H9 (cell line): ENCODE measurements around the gene MTA1. TPM values are rescaled to one million over a fixed set of nuclear protein-coding genes. Genes with fewer than 3 reads are reported as not detected.

Experiments used
- DNase-seq: peaks from one replicate; pipeline ENCODE4 v3.0.0-alpha.2; 2017
- H2AFZ ChIP-seq: one replicate; pipeline ENCODE4 v1.6.1; 2013; ENCODE audit warnings: mild to moderate bottlenecking, low read length, control low read depth, moderate library complexity
- H2AK5ac ChIP-seq: 2 replicates; pipeline ENCODE4 v1.6.1; 2013; ENCODE audit warnings: low read length, control low read depth, mixed read lengths; ENCODE audit not compliant: insufficient read length
- H2BK120ac ChIP-seq: one replicate; pipeline ENCODE4 v1.6.1; 2013; ENCODE audit warnings: low read depth, mild to moderate bottlenecking, low read length, control low read depth, inconsistent platforms; ENCODE audit not compliant: poor library complexity, severe bottlenecking
- H2BK12ac ChIP-seq: 2 replicates; pipeline ENCODE4 v1.6.1; 2013; ENCODE audit warnings: low read length, control low read depth, mixed read lengths, low read depth; ENCODE audit not compliant: insufficient read length
- H2BK15ac ChIP-seq: 2 replicates; pipeline ENCODE4 v1.6.1; 2013; ENCODE audit warnings: low read depth, low read length, control low read depth
- H2BK20ac ChIP-seq: one replicate; pipeline ENCODE4 v1.6.1; 2013; ENCODE audit warnings: low read depth, mild to moderate bottlenecking, low read length, control low read depth, inconsistent platforms; ENCODE audit not compliant: poor library complexity, severe bottlenecking
- H2BK5ac ChIP-seq: 2 replicates; pipeline ENCODE4 v1.6.1; 2013; ENCODE audit warnings: low read length, control low read depth, mixed read lengths; ENCODE audit not compliant: insufficient read length
- H3K14ac ChIP-seq: 2 replicates; pipeline ENCODE4 v1.6.1; 2013; ENCODE audit warnings: low read length, control low read depth; ENCODE audit not compliant: insufficient read depth
- H3K18ac ChIP-seq: 2 replicates; pipeline ENCODE4 v1.6.1; 2013; ENCODE audit warnings: low read depth, mild to moderate bottlenecking, mixed read lengths, low read length, control low read depth; ENCODE audit not compliant: insufficient read length
- H3K23ac ChIP-seq: 2 replicates; pipeline ENCODE4 v1.6.1; 2013; ENCODE audit warnings: low read length, control low read depth, mixed read lengths, low read depth; ENCODE audit not compliant: insufficient read length
- H3K23me2 ChIP-seq: 2 replicates; pipeline ENCODE4 v1.6.1; 2013; ENCODE audit warnings: low read depth, mild to moderate bottlenecking, mixed read lengths, low read length, control low read depth; ENCODE audit not compliant: insufficient read length, poor library complexity, severe bottlenecking
- H3K27ac ChIP-seq: 2 replicates; pipeline ENCODE4 v1.5.1; 2013; ENCODE audit warnings: low read length, control low read depth, mixed read lengths, low read depth; ENCODE audit not compliant: insufficient read length
- H3K27me3 ChIP-seq: 2 replicates; pipeline ENCODE4 v1.6.1; 2013; ENCODE audit warnings: low read length, control low read depth, inconsistent platforms; ENCODE audit not compliant: insufficient read depth
- H3K4ac ChIP-seq: 2 replicates; pipeline ENCODE4 v1.6.1; 2013; ENCODE audit warnings: low read depth, mild to moderate bottlenecking, control low read depth, inconsistent platforms, low read length, moderate library complexity
- H3K4me1 ChIP-seq: 2 replicates; pipeline ENCODE4 v1.6.1; 2013; ENCODE audit warnings: low read length, control low read depth, inconsistent platforms; ENCODE audit not compliant: insufficient read depth
- H3K4me2 ChIP-seq: 2 replicates; pipeline ENCODE4 v1.6.1; 2013; ENCODE audit warnings: low read length, control low read depth, mixed read lengths; ENCODE audit not compliant: insufficient read length, insufficient read depth
- H3K56ac ChIP-seq: 2 replicates; pipeline ENCODE4 v1.6.1; 2013; ENCODE audit warnings: low read depth, mild to moderate bottlenecking, mixed read lengths, low read length, control low read depth; ENCODE audit not compliant: insufficient read length
- H3K79me1 ChIP-seq: 2 replicates; pipeline ENCODE4 v1.6.1; 2013; ENCODE audit warnings: low read depth, mild to moderate bottlenecking, moderate library complexity, low read length, control low read depth, inconsistent platforms; ENCODE audit not compliant: insufficient read depth, poor library complexity, severe bottlenecking
- H3K79me2 ChIP-seq: 2 replicates; pipeline ENCODE4 v1.6.1; 2013; ENCODE audit warnings: low read length, control low read depth, inconsistent platforms; ENCODE audit not compliant: insufficient read depth
- H3K9ac ChIP-seq: 2 replicates; pipeline ENCODE4 v1.6.1; 2013; ENCODE audit warnings: low read length, control low read depth, mixed read lengths; ENCODE audit not compliant: insufficient read length; ENCODE audit errors: extremely low read depth
- H3K9me3 ChIP-seq: one replicate; pipeline ENCODE4 v1.6.1; 2013; ENCODE audit warnings: low read depth, low read length, inconsistent platforms; ENCODE audit not compliant: control insufficient read depth
- H3T11ph ChIP-seq: one replicate; pipeline ENCODE4 v1.6.1; 2013; ENCODE audit warnings: mild to moderate bottlenecking, low read length, control low read depth, inconsistent platforms
- H4K20me1 ChIP-seq: one replicate; pipeline ENCODE4 v1.6.1; 2013; ENCODE audit not compliant: control insufficient read depth, insufficient read length, insufficient read depth
- H4K5ac ChIP-seq: 2 replicates; pipeline ENCODE4 v1.6.1; 2013; ENCODE audit warnings: low read depth, mild to moderate bottlenecking, mixed read lengths, low read length, control low read depth; ENCODE audit not compliant: insufficient read length
- H4K8ac ChIP-seq: replicated peaks from 2 replicates; pipeline ENCODE4 v1.6.1; 2013; ENCODE audit warnings: low read length, control low read depth, mixed read lengths, low read depth; ENCODE audit not compliant: insufficient read length
- H4K91ac ChIP-seq: 2 replicates; pipeline ENCODE4 v1.6.1; 2013; ENCODE audit warnings: low read depth, mild to moderate bottlenecking, moderate library complexity, mixed read lengths, low read length, control low read depth; ENCODE audit not compliant: insufficient read length
- H3K27ac Mint-ChIP-seq, 3 experiments: 2 replicates in 2 of 3; 3 replicates in 1 of 3; pipeline ENCODE4 v1.8.0; 2020 to 2021; ENCODE audit warnings: mixed read lengths in 3 of 3, mild to moderate bottlenecking in 1 of 3, moderate library complexity in 1 of 3
- H3K27me3 Mint-ChIP-seq: 2 replicates; pipeline ENCODE4 v1.8.0; 2021; ENCODE audit warnings: low read depth, mild to moderate bottlenecking, moderate library complexity, mixed read lengths
- H3K36me3 Mint-ChIP-seq, 3 experiments: 2 replicates in 2 of 3; 3 replicates in 1 of 3; pipeline ENCODE4 v1.8.0; 2020 to 2021; ENCODE audit warnings: low read depth in 3 of 3, mixed read lengths in 3 of 3; ENCODE audit not compliant: insufficient read depth in 1 of 3
- H3K4me1 Mint-ChIP-seq, 2 experiments: 2 replicates each; pipeline ENCODE4 v1.8.0; 2020; ENCODE audit warnings: mixed read lengths in 2 of 2
- H3K4me3 Mint-ChIP-seq, 2 experiments: 2 replicates in 1 of 2; 3 replicates in 1 of 2; pipeline ENCODE4 v1.8.0; 2020 to 2021; ENCODE audit warnings: mild to moderate bottlenecking in 2 of 2, mixed read lengths in 2 of 2, moderate library complexity in 1 of 2
- H3K9me3 Mint-ChIP-seq, 2 experiments: 2 replicates in 1 of 2; 3 replicates in 1 of 2; pipeline ENCODE4 v1.8.0; 2020; ENCODE audit warnings: mild to moderate bottlenecking in 2 of 2, mixed read lengths in 2 of 2, moderate library complexity in 1 of 2
- CTCF ChIP-seq: fragments of 200-600 bp; sonication (generic); conservative IDR thresholded peaks from 3 replicates; pipeline ENCODE4 v1.8.0; 2021; ENCODE audit warnings: antibody characterized with exemption, mild to moderate bottlenecking
- WGBS: extraction: QIAGEN DNeasy Blood & Tissue Kit; methylation state at CpG from one replicate; pipeline ENCODE4 v1.1.7; 2013; ENCODE audit warnings: missing lambda C conversion rate, low lambda C conversion rate, mixed read lengths; ENCODE audit not compliant: insufficient read length; ENCODE audit errors: extremely low coverage; 5-methylcytosine and 5-hydroxymethylcytosine counted together
- total RNA-seq: library from RNA; stranded (reverse); gene quantifications from 2 replicates; pipeline ENCODE4 v1.2.1, GENCODE V29; 2021

Gene MTA1
- total RNA-seq, 1 experiment from 2014 or later: 230 TPM

- Histone ChIP-seq H3K9me3 (no peaks in the 10 kb centered on the region), H3K14ac (no peak overlapping the region), H3K18ac (no peak overlapping the region), H3K4me1 (no peaks in the 10 kb centered on the region), H2BK120ac (no peak overlapping the region), H3T11ph (no peak overlapping the region), H3K27ac (no peak overlapping the region), H2BK20ac (no peak overlapping the region), H3K4ac (no peak overlapping the region), H4K91ac (no peak overlapping the region), H4K8ac (no peak overlapping the region), H2BK5ac (no peak overlapping the region), H2BK12ac (no peak overlapping the region), H3K56ac (no peak overlapping the region), H3K27me3 (no peaks in the 10 kb centered on the region), H2AFZ (no peak overlapping the region), H3K79me1 (peaks cover 17% of the 10 kb centered on the region), H4K20me1 (no peaks in the 10 kb centered on the region), H2BK15ac (no peak overlapping the region), H3K23me2 (no peaks in the 10 kb centered on the region), H4K5ac (no peak overlapping the region), H3K9ac (no peak overlapping the region), H3K23ac (no peak overlapping the region), H3K79me2 (peaks cover 36% of the 10 kb centered on the region; the same call in 1 of the 2 replicates), H3K4me2 (no peak overlapping the region), H2AK5ac (no peak overlapping the region)
- no peak for TF ChIP-seq CTCF
- WGBS: no CpG with 5 or more reads among the region's 9 CpGs
- H3K27ac Mint-ChIP-seq: no peak overlapping the region
- peaks cover 36 to 54% (median 44%) of the 10 kb centered on the region in 3 experiments for H3K36me3 Mint-ChIP-seq
- no peaks in the 10 kb centered on the region; the same call in 1 of the 2 replicates for H3K27me3 Mint-ChIP-seq
- peaks cover 0 to 3% of the 10 kb centered on the region in 2 experiments; a peak in 1 of 5 replicates for H3K9me3 Mint-ChIP-seq
- no peak for DNase-seq
- H3K4me1 Mint-ChIP-seq: peaks cover 11 to 12% of the 10 kb centered on the region in 2 experiments
- H3K4me3 Mint-ChIP-seq: no peak overlapping the region
Observed at GRCh38 chr14:105430565-105430964, 10.9 kb downstream of the MTA1 start.
